ENCODE data around the gene NAPB.

GRCh38 chr20:23419995-23420901 is 1.0 kb downstream of the NAPB start:
- no peak for TF ChIP-seq EZH2 (optimal IDR thresholded peaks at IDR 0.05; ENCODE audit: low read depth, low read length)
- TF ChIP-seq CTCF (IDR thresholded peaks at IDR 0.05; ENCODE audit: low read length), result no peak

Data from MM.1S (cell line).